Astrocyte of the cerebellum (primary cell): ENCODE results near the gene RNLS.
"Not testable (repeated sequence)": the region's sequence is repeated elsewhere in the genome, so short reads cannot be mapped to it uniquely, and the experiment has no call there.

Experiments
- DNase-seq: peaks from one replicate; pipeline ENCODE4 v3.0.0-alpha.2; 2011; ENCODE audit warnings: low read depth
- H3K4me3 ChIP-seq: 2 replicates; pipeline ENCODE4 v1.5.1; 2011; ENCODE audit warnings: mild to moderate bottlenecking, low read depth, low read length, moderate library complexity
- in situ Hi-C: cut with HindIII; loops from 2 replicates; pipeline ENCODE4 v1.10.0; 2017; ENCODE audit warnings: low sequenced_read_pairs
- TF ChIP-seq, protein P1 (sequence below): IDR thresholded peaks from 2 replicates; pipeline ENCODE4 v1.5.1; 2012; ENCODE audit warnings: low read length, low read depth, moderate library complexity, mild to moderate bottlenecking; ENCODE audit errors: missing control alignments

Gene RNLS

DNA sequence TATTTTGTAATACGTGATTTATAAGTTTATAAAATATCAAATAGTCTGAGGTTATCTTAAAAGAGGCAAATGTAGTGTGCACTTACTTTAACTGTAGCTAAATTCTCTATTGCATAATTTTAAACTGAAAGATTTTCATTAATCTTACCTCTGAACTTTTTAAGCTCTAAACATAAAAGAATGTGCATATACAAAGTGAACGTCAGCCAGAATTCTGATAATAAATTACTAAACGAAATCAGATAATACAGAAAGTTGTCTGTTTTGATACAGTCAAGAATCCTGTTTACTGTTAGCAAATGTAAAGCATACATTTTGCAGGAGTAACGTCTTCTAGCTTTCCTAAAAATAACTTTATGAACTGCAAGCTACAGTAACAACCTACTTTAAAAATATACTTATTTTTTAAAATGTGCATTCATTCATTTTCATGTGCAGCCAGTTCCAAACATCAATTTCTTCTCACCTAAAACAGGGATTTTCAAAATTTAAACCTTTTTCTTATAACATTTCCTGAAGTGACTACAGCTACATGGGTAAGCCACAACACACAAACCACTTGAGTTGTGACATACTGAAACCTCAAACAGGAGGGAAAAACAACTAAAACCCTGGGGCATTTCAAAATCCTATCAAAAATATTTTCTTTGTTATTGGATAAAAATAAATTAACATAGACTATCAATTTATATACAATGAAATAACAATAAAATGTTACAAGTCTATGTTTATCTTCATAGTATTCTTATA, 92.7 kb downstream of the RNLS start:
- in situ Hi-C loops, result no loop called here
- TF ChIP-seq, protein P1, sequence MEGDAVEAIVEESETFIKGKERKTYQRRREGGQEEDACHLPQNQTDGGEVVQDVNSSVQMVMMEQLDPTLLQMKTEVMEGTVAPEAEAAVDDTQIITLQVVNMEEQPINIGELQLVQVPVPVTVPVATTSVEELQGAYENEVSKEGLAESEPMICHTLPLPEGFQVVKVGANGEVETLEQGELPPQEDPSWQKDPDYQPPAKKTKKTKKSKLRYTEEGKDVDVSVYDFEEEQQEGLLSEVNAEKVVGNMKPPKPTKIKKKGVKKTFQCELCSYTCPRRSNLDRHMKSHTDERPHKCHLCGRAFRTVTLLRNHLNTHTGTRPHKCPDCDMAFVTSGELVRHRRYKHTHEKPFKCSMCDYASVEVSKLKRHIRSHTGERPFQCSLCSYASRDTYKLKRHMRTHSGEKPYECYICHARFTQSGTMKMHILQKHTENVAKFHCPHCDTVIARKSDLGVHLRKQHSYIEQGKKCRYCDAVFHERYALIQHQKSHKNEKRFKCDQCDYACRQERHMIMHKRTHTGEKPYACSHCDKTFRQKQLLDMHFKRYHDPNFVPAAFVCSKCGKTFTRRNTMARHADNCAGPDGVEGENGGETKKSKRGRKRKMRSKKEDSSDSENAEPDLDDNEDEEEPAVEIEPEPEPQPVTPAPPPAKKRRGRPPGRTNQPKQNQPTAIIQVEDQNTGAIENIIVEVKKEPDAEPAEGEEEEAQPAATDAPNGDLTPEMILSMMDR, result no peak

DNA sequence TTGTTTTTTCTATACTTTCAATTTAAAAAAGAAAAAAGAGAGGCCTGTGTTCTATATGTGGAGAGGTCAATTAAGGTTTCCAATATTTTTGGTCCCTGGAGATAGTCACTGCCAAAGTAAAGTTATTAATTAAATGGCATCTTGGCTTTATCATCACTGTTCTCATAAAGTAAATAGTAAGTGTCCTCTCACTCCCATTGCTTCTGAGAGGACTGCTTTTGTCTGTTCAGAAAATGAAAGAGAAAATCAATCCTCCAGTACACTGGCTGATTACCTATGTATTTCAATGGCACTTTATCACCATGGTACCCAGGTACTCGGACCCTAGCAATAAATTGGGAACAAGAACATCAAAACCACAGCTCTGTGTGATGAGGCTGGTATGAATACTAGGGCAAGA, 94.0 kb downstream of the RNLS start:
- in situ Hi-C loops, result no loop called here

More for the DNA sequence above, 92.7 kb downstream of the RNLS start:
- DNase-seq, result no peak
- H3K4me3 ChIP-seq, result no peak overlapping the region

DNA sequence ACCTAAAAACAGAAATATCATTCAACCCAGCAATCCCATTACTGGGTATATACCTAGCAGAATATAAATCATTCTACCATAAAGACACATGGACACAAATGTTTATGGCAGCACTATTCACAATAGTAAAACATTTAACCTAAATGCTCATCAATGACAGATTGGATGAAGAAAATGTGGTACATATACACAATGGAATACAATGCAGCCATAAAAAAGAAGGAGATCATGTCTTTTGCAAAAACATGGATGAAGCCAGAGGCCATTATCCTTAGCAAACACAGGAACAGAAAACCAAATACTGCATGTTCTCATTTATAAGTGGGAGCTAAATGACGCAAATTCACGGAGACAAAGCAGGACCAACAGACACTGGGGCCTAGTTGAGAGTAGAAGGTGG, 96.3 kb downstream of the RNLS start:
- in situ Hi-C loops, H3K4me3 ChIP-seq, DNase-seq: not testable (repeated sequence)

More for the DNA sequence above, 94.0 kb downstream of the RNLS start:
- H3K4me3 ChIP-seq, result no peak overlapping the region
- TF ChIP-seq, protein P1, result no peak
- DNase-seq, result no peak

DNA sequence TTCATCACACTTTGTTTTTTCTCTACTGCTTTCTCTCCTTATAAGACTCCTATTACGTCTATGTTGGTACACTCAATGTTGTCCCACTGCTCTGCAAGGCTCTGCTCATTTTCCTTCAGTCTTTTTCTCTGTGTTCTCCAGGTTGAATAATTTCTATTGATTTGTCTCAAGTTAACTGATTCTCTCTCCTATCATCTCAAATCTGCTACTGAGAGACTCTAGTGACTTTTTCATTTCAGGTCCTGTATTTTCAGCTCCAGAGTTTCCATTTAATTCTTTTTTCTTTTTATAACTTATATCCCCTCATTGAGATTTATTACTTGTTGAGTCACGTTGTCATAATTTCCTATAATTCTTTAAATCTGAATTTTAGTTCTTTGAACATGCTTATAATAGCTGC, 100.9 kb downstream of the RNLS start:
- TF ChIP-seq, protein P1, result no peak
- no peak overlapping the region for H3K4me3 ChIP-seq
- in situ Hi-C loops, result no loop called here
- no peak for DNase-seq

DNA sequence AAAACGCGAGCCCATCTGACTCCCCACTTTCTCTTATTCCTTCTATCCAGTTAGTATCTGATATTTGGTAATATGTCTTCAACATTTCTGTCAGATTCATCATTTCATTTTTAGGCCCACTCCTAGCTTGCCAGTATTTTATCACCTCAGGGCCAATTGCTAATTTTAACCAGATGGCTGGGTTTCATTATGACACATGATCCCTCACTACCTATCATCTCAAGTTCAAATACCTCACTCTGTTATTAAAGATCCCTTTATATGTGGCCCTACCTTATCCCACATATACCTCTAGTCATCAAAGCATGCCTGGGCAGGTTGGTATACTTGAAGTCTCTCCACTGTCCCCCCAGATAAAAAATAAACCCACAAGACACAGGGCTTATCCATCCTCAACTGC, 104.9 kb downstream of the RNLS start:
- TF ChIP-seq, protein P1, result no peak
- H3K4me3 ChIP-seq, result no peak overlapping the region
- in situ Hi-C loops, result no loop called here
- no peak for DNase-seq

DNA sequence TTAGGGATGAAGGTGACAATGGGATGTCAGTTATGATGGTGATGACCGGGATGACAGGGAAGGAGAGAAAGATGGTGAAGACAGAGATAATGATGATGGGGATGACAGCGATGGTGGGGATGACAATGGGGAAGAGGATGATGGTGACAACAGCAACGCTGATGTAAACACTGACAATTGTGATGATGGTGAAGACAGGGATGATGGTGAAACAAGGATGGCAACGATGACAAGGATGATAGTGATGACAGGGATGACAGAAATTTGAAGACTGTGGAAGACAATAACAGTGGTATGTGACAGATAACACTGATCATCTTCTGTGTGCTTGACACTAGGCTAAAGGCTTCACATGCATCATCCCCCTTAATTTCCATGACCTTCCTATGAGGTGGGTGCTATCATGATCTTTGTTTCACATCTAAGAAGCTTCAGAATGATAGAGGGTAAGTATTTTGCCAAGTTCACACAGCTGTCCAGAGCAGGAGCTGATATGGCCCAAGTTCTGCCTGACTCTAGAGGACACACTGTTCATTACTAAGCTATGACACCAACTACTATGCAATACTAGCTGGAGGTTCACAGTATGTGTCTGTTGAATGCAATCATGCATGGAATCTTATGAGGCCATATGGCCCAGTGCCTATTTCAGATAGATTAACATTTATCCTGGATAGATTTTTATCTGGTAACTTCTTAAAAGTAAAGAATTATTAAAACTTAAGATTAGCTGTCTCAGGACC, 105.6 kb downstream of the RNLS start:
- TF ChIP-seq, protein P1, result no peak
- H3K4me3 ChIP-seq, result no peak overlapping the region
- in situ Hi-C loops, result no loop called here
- no peak for DNase-seq
